HG03066 (cell line): ENCODE data around the gene EIF2S3.

Experiments
- ATAC-seq: cut with Tn5 transposase; IDR thresholded peaks from one replicate; pipeline ENCODE4 v1.9.1; 2021; ENCODE audit warnings: low read depth; ENCODE audit not compliant: unreplicated experiment

EIF2S3 gene

GRCh38 chrX:24054182-24055042 is at the start of gene EIF2S3:
Gene EIF2S3 (plus strand): TSS chrX:24054956. CDS start chrX:24054969, 13 bp downstream.
- ATAC-seq, result peak; percentile 94

DNA sequence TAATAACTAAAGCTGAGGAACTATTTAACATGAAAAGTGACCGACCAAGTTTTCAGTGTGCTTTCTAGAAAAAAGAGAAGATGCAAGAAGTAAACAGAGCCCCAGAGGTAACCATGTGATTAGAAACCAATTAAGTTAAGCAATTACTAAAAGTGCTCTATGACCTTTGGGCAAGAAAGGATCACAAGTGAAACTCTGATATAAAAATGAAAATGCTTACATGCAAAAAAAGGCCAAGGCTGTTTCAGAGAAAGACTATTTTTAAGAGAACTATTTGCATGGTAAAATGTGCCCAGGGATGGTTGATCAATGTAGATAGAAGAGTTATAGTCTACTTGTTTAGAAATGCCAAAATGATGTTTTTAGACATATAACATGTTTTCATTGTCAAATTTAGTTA is 49.7 kb upstream of the EIF2S3 start:
- ATAC-seq, result no peak

DNA sequence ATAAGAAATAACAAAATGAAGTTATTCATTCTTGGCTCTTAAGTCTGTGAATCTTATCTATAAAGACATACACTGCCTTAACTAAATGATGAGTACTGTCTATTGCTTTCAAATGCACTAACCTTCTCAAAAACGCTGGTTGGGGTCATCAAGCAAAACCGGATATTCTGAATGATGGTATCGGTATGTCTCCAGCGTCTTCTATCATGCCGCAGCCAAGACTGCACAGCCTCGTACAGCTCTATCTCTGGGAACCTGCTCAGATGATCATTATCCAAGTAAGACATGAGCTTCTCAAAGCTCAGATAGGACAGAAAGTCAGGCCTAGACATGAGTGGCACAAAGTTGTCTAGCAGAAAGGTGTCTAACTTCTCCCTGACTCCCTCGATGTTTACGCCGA is 48.9 kb upstream of the EIF2S3 start:
- ATAC-seq, result no peak

- no peak for ATAC-seq
Measured at GRCh38 chrX:24012266-24012665, 42.5 kb upstream of the EIF2S3 start.

DNA sequence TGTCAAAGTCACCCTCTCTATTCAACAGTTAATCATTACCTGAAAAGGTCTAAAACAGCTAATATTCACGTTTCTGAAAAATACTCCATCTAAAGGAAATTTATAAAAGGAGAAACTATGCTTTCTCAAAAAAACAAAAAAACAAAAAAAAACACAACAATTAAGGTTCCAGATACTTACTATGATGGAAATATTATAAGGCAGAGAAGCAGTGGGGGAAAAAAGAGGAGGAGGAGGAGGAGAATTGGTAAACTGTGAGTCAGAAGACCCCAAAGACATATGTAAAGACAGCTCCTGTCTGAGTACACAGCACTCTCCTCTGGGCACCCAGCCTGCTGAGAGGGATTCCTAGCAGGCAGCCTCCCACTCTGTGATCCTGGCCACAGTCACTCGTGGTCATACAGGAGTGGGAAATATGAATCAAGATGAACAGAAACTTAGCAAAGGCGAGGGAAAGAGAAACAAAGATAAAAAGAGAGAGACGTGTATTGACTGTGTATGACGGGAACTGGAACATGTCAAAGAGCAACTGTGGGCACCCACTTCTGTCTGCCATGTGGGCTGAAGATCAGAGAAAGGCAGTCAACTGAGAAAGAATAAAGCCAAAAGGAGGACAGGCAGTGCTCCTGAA is 40.3 kb upstream of the EIF2S3 start:
- peak; percentile 59 for ATAC-seq

- ATAC-seq, result no peak
Measured at GRCh38 chrX:24017674-24018073, 37.1 kb upstream of the EIF2S3 start.

DNA sequence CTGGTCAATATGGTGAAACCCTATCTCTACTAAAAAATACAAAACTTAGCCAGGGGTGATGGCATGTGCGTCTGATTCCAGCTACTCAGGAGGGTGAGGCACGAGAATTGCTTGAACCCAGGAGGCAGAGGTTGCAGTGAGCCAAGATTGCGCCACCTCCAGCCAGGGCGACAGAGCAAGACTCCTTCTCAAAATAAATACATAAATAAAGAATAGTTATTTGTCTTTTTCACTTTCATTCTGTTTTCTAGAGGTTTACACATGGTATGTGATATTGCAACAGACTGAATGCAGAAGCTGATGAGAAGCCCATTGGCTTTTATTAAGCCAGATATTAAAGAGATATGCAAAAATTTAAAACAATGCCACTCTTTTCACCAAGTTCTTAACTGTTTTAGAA is 35.9 kb upstream of the EIF2S3 start:
- ATAC-seq, result no peak

GRCh38 chrX:24019448-24019847 is 35.3 kb upstream of the EIF2S3 start:
- ATAC-seq, result no peak

GRCh38 chrX:24020306-24020876 is 34.4 kb upstream of the EIF2S3 start:
- no peak for ATAC-seq

- no peak for ATAC-seq
Measured at GRCh38 chrX:24023544-24023943, 31.2 kb upstream of the EIF2S3 start.

DNA sequence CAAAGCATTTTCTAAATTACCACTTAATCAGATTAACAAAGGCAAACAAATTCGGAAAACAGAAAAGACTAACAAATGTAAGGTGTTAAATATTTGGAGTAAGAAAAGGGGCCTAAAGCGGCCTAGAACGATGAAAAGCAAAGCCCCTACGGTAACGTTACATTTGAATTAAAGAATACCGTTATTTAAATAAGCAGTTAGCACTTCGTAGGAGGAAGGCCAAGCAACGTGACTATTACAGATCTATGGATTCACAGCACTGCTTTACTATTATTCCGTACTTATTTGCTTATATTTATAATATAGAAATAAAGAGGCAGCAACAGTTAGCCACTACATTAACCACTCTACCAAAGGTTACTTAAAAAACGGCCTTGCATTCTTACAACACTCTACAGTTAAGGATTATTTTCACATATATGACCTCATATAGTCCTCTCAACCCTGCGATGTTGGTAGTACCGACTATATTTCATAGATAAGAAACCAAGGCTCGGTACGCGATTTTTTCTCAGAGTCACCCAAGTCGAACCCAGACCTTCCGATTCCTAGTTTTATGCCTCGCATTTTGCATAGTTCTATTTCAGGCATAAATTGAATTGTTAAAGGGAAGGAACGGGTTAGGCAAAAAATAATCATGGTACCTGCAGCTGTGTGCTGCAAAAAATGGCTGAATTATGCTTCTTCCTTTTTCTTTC is 30.6 kb upstream of the EIF2S3 start:
- no peak for ATAC-seq

DNA sequence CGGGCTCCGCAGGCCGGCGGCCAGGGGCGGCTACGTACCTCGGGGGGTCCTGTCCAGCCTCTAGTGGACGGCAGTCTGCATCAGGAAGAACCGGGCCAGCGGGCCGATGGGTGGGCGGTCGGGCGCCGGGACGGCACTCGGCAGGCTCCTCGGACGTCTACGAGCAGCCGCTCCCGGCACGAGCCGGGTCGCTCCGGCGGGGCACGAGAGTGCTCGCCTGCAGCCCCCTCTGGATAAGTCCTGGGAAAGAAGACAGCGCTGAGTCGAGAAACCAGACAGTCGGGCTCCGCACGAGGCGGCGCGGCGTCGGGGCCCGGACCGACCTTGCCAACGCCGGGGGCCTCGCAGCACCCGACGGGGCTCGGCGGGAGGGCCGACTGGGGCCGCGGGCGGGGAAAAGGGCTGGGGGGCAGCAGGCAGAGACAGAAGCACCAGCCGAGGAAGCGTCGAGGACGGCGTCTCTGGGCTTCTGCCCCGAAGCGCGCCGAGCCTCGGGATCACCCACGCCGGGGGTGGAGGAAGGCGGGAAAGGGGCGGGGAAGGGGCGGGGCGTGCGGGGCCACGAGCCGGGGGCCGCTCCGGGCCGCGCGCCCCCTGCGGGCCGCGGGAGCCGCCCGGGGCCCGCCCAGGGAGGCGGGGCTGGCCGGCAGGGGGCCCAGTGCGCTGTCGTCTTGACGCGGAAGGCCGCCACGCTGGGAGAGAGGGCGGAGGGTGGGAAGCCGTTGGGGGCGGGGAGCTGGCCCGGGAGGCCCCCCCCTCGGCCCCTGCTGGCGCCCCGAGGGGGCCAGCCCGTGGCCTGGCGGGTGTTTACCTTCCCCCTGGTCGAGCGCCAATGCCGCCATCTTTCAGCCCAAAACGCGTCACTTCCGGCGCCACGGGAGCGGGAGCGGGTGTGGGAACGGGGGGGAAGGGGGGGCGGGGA is 29.7 kb upstream of the EIF2S3 start:
- peak; percentile 77 for ATAC-seq

GRCh38 chrX:24025741-24026403 is 28.9 kb upstream of the EIF2S3 start:
- ATAC-seq, result peak; percentile 29

- no peak for ATAC-seq
Measured at GRCh38 chrX:24026432-24026831, 28.3 kb upstream of the EIF2S3 start.

DNA sequence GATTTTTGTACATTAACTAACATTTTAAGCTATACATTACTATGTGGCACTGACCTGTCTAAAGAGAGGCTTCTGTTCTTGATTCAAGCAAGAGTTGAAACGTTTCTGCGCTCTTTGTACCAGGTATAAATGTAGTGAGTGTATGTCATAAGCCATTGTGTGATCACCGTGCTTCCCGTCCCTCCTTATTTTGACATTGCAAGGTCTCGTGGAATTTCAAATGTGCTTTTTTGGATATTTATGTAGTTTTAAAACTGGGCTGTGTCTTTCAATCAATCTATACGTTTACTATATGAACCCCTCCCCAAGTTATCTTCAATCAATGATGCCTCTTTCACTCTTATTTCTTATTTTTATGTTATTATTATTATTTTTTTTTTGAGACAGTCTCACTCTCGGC is 27.7 kb upstream of the EIF2S3 start, which contains the start of gene KLHL15:
TSS of gene KLHL15 (minus strand) at position 101 of the 400 bp plus-strand sequence. CDS start 20,493 bp downstream, outside the sequence.
- no peak for ATAC-seq

- ATAC-seq, result no peak
Measured at GRCh38 chrX:24027985-24028384, 26.8 kb upstream of the EIF2S3 start.

DNA sequence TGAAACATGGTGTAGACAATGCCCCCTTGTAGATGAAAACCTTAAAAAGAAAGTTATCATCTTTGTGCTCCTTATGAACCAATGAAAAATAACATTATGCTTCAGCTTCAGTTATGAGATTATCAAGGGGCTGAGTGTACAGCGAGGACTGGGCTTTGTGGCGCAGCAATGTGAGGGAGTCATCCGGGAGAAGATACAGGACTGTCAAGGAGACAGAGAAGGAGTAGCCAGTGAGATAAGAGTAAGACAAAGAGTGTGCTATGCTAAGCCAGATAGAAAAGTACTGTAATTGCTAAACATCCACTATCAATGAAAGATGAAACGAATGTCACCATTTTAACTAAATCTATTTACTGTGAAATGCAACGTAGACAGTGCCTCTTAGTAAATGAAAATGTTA is 24.2 kb upstream of the EIF2S3 start:
- ATAC-seq, result no peak

DNA sequence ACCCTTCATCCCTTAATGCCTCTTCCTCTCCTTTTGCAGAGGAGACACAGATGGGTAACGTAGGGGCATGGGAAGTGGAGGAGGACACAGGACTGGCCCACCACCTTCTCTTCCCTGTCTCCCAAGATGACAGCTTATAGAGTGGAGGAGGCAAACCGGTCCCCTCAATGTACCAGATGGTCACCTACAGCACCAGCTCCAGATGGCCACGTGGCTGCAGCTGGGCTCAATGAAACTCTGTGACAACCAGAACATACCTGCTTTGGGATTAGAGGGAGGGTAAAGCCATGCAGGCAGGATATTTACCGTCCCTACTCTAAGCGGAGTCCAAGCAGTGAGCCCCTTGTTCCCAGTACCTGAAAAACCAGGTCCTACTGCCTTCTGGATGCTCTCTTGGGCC is 20.3 kb upstream of the EIF2S3 start:
- ATAC-seq, result no peak

- ATAC-seq, result no peak
Measured at GRCh38 chrX:24037729-24038128, 17.0 kb upstream of the EIF2S3 start.
